ENCODE measurements around the gene MLX. TPM values are rescaled to one million over a fixed set of nuclear protein-coding genes. Genes with fewer than 3 reads are reported as not detected.

Gene MLX
- total and polyA plus RNA-seq, 2 donors (not counting 1 experiment from before 2014, with no cell fraction given), result 62.4 to 66.6 TPM

DNA sequence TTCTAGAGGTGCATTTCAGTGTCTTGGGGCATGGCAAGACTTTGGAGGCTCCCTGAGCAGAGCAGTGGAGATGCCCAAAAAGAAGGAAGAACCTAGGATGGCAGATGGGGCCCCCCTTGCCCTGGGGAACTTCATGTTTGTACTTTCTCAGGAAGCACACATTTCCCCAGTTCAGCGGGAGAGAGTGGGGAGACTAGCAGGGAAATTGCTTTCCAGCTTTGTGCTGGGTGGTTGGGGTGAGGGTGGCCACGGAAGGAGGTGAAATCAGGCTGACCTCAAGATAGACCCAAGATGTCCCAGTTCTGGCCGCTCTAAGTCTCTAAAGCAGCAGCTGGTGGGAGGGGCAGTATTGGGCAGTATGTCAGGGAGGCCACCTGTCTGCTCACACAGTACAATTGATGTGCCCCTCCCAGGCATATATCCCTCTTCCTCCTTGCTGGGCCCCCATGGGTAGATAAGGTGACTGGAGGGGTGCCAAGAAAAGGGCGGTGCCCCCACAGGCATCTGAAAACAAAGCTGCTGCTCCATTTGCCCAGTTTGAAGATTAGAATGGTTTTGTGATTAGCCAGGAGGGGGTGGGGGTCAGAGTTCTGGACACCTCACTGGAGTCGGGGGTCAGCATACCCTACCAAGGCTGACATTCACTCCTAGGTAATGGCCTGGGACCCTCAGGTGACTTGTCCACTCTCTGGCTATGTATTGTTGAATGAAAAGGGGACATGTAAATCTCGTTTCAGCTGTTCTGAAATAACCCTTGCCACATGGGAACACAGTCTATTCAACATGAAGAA lies 48.0 kb upstream of the MLX start:
- ATAC-seq (ENCODE audit: low read depth) (no peak), DNase-seq (no peak)
- H3K4me1 ChIP-seq (ENCODE audit: control insufficient read depth in 2 of 2, insufficient read depth in 2 of 2, low read length in 2 of 2), result peaks cover 0 to 7% of the 10 kb centered on the region in 2 donors
- peaks cover 0 to 54% of the 10 kb centered on the region in 2 experiments for H3K36me3 ChIP-seq (replicated peaks in 1 of 2; ENCODE audit: control extremely low read depth in 1 of 2, control insufficient read depth in 1 of 2, extremely low read depth in 1 of 2, insufficient read depth in 2 of 2, low read length in 1 of 2)
- H3K9ac ChIP-seq (ENCODE audit: low read length), result no peak overlapping the region
- H2AFZ ChIP-seq (ENCODE audit: insufficient read depth, low read depth, low read length, poor library complexity, severe bottlenecking), result no peak overlapping the region
- H3K27ac ChIP-seq (ENCODE audit: low read length in 2 of 2), result no peak overlapping the region
- H4K20me1 ChIP-seq (ENCODE audit: control insufficient read depth, insufficient read depth, low read length, poor library complexity, severe bottlenecking), result no peaks in the 10 kb centered on the region
- ChIA-PET CTCF (interaction anchor here (0.7 to 5.7 kb wide), 21 partner anchors 8 to 249 kb away, joined by 3 to 70 read pairs (median 5); partner anchors contain the start of gene CAVIN1), POLR2A (no interaction called here)
- WGBS (ENCODE audit: insufficient coverage), result 32% methylated on average over 4 of the region's 6 CpGs
- Mint-ChIP-seq H3K4me1 (peaks cover 3% of the 10 kb centered on the region), H3K27ac (no peak overlapping the region), H3K9me3 (ENCODE audit: insufficient read depth) (no peaks in the 10 kb centered on the region), H3K27me3 (no peaks in the 10 kb centered on the region), H3K4me3 (no peak overlapping the region)
- no peaks in the 10 kb centered on the region for H3K79me2 ChIP-seq (ENCODE audit: control insufficient read depth, insufficient read depth, low read length)
- no peak overlapping the region for H3K4me3 ChIP-seq (ENCODE audit: control extremely low read depth in 1 of 5, extremely low read depth in 1 of 5, insufficient read depth in 1 of 5, low read depth in 2 of 5, low read length in 4 of 5)
- no peaks in the 10 kb centered on the region for H3K9me3 ChIP-seq (ENCODE audit: control extremely low read depth in 1 of 3, control insufficient read depth in 2 of 3, insufficient read depth in 1 of 3, low read length in 2 of 3)
- intact Hi-C loops (cut with micrococcal nuclease), result loop anchor here (5.0 kb wide), 1 partner anchor 112 kb away; no protein-coding TSS in a partner anchor
- no peaks in the 10 kb centered on the region for H3K27me3 ChIP-seq (replicated peaks in 1 of 4; ENCODE audit: control extremely low read depth in 1 of 4, control insufficient read depth in 3 of 4, insufficient read depth in 4 of 4, low read length in 3 of 4)
- TF ChIP-seq, protein P1, sequence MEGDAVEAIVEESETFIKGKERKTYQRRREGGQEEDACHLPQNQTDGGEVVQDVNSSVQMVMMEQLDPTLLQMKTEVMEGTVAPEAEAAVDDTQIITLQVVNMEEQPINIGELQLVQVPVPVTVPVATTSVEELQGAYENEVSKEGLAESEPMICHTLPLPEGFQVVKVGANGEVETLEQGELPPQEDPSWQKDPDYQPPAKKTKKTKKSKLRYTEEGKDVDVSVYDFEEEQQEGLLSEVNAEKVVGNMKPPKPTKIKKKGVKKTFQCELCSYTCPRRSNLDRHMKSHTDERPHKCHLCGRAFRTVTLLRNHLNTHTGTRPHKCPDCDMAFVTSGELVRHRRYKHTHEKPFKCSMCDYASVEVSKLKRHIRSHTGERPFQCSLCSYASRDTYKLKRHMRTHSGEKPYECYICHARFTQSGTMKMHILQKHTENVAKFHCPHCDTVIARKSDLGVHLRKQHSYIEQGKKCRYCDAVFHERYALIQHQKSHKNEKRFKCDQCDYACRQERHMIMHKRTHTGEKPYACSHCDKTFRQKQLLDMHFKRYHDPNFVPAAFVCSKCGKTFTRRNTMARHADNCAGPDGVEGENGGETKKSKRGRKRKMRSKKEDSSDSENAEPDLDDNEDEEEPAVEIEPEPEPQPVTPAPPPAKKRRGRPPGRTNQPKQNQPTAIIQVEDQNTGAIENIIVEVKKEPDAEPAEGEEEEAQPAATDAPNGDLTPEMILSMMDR (IDR thresholded peaks at IDR 0.05), result no peak
- no peak for TF ChIP-seq EZH2 (IDR thresholded peaks at IDR 0.05; ENCODE audit: borderline replicate concordance, insufficient read depth, low read depth, low read length, poor library complexity, severe bottlenecking)
- H3K4me2 ChIP-seq (replicated peaks; ENCODE audit: low read depth, low read length, poor library complexity, severe bottlenecking), result no peak overlapping the region
